ENCODE measurements around the gene ALDOC. TPM values are rescaled to one million over a fixed set of nuclear protein-coding genes. Genes with fewer than 3 reads are reported as not detected.

Gene ALDOC
- total RNA-seq, 1 experiment from 2014 or later, result 53.2 TPM

GRCh38 chr17:28553000-28553505, 23.6 kb downstream of the ALDOC start:
- H3K36me3 Mint-ChIP-seq (ENCODE audit: insufficient read depth in 1 of 3, low read depth in 3 of 3), result peaks cover 21 to 45% (median 31%) of the 10 kb centered on the region in 3 experiments; a peak in 6 of 7 replicates

More at GRCh38 chr17:28553000-28553505, 23.6 kb downstream of the ALDOC start:
- no peak overlapping the region for H3K14ac ChIP-seq (ENCODE audit: insufficient read depth, low read length)
- no peak overlapping the region for H3K23ac ChIP-seq (ENCODE audit: insufficient read length, low read depth, low read length)
- H2BK15ac ChIP-seq (ENCODE audit: low read depth, low read length), result no peak overlapping the region
- TF ChIP-seq CTCF (conservative IDR thresholded peaks at IDR 0.05), result no peak
- no peak overlapping the region for H3K9ac ChIP-seq (ENCODE audit: extremely low read depth, insufficient read length, low read length)
- H4K5ac ChIP-seq (ENCODE audit: insufficient read length, low read depth, low read length), result no peak overlapping the region
- no peak overlapping the region for H2AFZ ChIP-seq (ENCODE audit: low read length)
- no peak overlapping the region for H3T11ph ChIP-seq (ENCODE audit: low read length)
- no CpG with 5 or more reads among the region's 5 CpGs for WGBS (ENCODE audit: extremely low coverage, insufficient read length, low lambda C conversion rate)
- no peaks in the 10 kb centered on the region for H3K9me3 ChIP-seq (ENCODE audit: control insufficient read depth, low read depth, low read length)
- H2BK12ac ChIP-seq (ENCODE audit: insufficient read length, low read depth, low read length), result no peak overlapping the region
- H3K18ac ChIP-seq (ENCODE audit: insufficient read length, low read depth, low read length), result no peak overlapping the region
- H3K79me1 ChIP-seq (ENCODE audit: insufficient read depth, low read depth, low read length, poor library complexity, severe bottlenecking), result no peaks in the 10 kb centered on the region
- Mint-ChIP-seq H3K9me3 (no peaks in the 10 kb centered on the region), H3K4me1 (peaks cover 18 to 38% of the 10 kb centered on the region in 2 experiments), H3K4me3 (peak overlapping the region; percentile 86 to 94), H3K27ac (peak overlapping the region in 2 of 3 experiments; percentile 46 to 76; a peak in 4 of 7 replicates), H3K27me3 (ENCODE audit: low read depth) (peaks cover 4% of the 10 kb centered on the region)
- no peaks in the 10 kb centered on the region for H3K27me3 ChIP-seq (ENCODE audit: insufficient read depth, low read length)
- no peaks in the 10 kb centered on the region for H4K20me1 ChIP-seq (ENCODE audit: control insufficient read depth, insufficient read depth, insufficient read length)
- H3K4me2 ChIP-seq (ENCODE audit: insufficient read depth, insufficient read length, low read length), result peak overlapping the region; percentile 51
- H3K23me2 ChIP-seq (ENCODE audit: insufficient read length, low read depth, low read length, poor library complexity, severe bottlenecking), result peaks cover 5% of the 10 kb centered on the region
- H3K4me1 ChIP-seq (ENCODE audit: insufficient read depth, low read length), result no peaks in the 10 kb centered on the region
- no peak overlapping the region for H2AK5ac ChIP-seq (ENCODE audit: insufficient read length, low read length)
- H3K27ac ChIP-seq (ENCODE audit: insufficient read length, low read depth, low read length), result no peak overlapping the region
- no peak for DNase-seq
- H4K91ac ChIP-seq (ENCODE audit: insufficient read length, low read depth, low read length), result no peak overlapping the region
- H3K4ac ChIP-seq (ENCODE audit: low read depth, low read length), result no peak overlapping the region
- H2BK120ac ChIP-seq (ENCODE audit: low read depth, low read length, poor library complexity, severe bottlenecking), result no peak overlapping the region
- no peak overlapping the region for H2BK5ac ChIP-seq (ENCODE audit: insufficient read length, low read length)
- no peak overlapping the region for H4K8ac ChIP-seq (replicated peaks; ENCODE audit: insufficient read length, low read depth, low read length)
- no peaks in the 10 kb centered on the region; the same call in 1 of the 2 replicates for H3K79me2 ChIP-seq (ENCODE audit: insufficient read depth, low read length)
- H2BK20ac ChIP-seq (ENCODE audit: low read depth, low read length, poor library complexity, severe bottlenecking), result no peak overlapping the region
- no peak overlapping the region for H3K56ac ChIP-seq (ENCODE audit: insufficient read length, low read depth, low read length)

All from H9 (cell line).